OCI-M2 (cell line): ENCODE results near the gene KIF1A.

ENCODE experiments used
- DNase-seq: peaks from one replicate; lab custom pipeline; 2025; ENCODE audit not compliant: unreplicated experiment; lab: John Stamatoyannopoulos, UW

KIF1A gene

DNA sequence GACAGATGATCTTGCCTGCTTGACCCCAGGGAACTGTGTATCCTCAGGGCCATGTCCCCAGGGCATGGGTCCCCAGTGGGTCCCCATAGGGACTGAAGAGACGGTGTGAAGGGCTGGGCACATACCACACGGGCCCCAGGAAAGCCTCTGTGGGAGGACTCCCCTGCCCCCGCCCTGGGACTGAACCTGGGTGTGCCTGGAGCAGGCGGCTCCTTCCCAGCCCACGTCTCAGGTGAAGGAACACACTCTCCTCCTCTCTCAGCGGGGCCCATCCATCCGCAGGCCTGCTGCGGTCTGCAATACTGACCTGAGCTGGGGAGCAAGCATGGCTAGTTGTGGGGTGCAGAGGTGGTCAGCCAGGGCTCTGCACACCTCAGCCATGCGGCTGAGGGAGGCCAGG is 45.2 kb downstream of the KIF1A start:
- no peak for DNase-seq

DNA sequence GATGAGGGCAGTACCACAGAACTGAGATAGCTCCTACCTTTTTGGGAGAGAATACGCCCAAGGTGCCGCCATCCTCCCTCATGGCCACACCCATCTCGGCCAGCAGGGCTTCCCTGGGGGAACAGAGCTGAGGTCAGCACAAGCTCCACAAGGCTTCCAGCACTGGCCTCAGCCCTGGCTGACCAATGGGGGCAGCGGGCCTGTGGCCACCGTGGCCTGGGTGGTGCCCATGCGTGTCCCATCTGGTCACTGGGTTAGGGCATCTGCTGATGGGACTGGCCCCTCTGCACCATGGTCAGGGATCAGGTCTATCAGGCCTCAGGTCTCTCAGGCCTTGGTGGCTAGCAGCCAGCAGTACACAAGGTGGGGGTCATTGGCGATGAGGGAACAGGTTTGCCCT is 50.9 kb downstream of the KIF1A start:
- DNase-seq = no peak

DNA sequence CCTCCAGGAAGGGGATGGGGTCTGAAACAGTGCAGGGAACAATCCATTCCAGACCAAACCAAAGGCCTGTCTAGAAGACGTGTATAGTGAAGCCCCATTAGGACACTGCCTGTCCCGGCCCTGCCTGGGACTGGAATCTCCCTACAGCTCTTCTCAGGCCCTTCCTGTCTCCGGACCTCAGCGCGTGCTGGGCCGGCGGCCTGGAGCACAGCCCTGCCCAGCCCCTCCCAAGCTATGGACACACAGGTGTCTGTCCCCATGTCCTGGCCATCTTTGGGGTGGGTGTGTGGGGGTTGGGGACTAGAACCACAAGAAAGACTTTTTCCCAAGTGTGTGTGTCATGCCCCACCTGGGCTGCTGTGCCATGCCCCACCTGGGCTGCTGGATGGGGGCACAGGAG is 51.8 kb downstream of the KIF1A start:
- no peak for DNase-seq

DNA sequence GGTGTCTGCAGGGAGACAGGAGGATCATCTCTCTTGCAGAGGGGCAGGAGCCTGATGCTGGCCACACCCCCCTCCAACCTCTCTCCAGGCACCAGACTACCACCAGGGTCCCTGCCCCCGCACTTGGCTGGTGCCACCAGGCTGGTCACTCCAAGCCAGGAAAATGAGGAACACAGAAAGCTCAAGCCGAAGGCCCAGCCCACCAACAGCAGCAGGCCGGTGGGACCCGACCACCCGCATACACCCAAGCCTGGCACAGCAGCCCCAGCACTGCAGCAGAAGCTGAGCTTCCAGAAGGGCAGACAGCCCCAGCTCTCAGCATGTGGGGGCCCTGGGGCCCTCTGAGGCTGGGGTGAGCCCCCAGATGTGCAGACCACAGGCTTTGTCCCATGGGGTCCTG is 52.7 kb downstream of the KIF1A start:
- no peak for DNase-seq

DNA sequence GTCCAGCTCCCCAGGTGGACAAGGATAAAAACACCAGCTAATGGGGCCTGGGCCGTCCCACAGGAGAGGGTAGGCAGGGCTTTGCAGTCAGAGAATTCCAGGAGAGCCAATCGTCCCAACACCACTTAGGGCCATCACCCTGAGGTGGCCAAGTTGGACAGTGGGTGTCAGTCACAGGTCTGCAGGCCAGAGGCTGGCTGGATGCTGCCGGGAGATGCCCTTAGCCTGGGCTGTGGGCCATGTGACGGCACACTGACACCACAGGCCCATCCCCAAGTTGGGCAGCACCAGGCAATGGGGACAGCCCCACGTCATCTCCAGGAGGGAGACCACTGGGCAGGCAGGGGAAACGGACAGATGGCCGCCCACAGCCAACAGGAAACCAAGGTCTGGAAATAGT is 53.9 kb downstream of the KIF1A start:
- DNase-seq = no peak

DNA sequence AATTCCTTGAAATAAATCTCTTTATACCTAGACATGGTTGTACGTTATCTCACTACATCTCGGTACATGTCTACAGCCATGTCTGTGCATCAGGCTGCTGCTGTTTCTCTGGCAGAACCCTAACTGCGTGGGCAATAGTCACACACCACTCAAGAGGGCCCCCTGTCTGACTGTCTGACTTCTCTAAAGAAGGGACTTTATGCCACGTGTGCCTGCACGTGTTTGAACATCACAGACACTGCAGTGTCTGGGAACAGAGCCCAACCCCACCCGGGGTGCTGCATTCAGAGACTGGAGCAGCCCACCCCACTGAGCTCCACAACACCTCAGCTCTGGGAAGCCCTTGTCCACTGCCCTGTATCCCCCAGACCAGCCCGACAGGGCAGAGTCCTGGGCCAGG is 55.0 kb downstream of the KIF1A start:
- DNase-seq = no peak

DNA sequence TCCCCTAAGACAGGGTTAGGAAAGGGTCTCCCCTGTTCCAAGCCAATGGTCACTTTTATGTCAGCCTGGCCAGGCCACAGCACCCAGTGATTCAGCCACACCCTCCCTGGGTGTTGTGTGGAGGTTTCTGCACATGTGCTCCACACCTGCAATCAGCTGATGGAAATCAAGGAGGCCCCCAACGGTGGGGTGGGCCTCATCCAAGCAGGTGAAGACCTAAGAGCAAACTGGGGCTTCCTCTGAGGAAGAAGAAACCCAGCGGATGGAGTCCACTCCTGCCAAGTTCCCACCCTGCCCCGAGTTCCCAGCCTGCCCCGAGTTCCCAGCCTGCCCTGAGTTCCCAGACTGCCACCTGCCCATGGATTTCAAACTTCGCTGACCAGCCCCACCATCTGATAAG is 55.4 kb downstream of the KIF1A start:
- no peak for DNase-seq

DNA sequence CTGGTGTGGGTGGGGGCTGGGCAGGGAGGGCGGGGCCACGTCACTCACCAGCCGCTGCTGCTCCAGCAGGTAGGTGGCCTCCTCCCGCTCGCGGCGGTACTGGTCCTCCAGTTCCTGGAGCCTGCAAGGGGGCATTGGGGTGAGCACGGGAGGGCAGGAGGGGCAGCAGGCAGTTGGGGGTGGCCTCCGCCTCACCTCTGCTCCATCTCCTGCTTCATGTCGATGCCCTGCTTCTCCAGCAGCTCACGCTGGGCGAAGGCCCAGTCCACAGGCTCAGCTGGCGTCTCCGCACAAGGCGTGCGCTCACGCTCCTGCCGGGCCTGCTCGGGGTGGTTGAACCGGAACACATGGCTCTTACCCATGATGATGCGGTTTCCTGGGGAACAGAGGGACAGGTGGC is 57.0 kb downstream of the KIF1A start:
- DNase-seq = no peak

DNA sequence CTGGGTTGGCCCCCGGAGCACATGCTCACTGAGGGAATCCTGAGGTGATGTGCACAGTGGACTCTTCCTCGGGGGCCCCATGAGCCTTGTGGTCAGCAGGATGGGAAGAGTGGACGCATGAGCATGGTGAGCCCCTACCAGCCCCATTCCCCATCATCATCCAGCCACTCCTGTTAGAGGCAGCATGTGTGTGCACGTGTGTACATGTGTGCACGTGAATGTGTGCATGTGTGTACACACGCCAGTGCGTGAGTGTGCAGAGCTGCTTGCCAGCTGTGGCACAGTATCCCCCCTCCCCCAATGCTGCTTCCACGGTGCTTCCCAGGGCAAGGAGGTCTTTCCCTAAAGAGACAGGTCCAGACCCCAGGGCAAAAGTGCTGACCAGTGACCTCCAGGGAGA is 57.8 kb downstream of the KIF1A start:
- no peak for DNase-seq

DNA sequence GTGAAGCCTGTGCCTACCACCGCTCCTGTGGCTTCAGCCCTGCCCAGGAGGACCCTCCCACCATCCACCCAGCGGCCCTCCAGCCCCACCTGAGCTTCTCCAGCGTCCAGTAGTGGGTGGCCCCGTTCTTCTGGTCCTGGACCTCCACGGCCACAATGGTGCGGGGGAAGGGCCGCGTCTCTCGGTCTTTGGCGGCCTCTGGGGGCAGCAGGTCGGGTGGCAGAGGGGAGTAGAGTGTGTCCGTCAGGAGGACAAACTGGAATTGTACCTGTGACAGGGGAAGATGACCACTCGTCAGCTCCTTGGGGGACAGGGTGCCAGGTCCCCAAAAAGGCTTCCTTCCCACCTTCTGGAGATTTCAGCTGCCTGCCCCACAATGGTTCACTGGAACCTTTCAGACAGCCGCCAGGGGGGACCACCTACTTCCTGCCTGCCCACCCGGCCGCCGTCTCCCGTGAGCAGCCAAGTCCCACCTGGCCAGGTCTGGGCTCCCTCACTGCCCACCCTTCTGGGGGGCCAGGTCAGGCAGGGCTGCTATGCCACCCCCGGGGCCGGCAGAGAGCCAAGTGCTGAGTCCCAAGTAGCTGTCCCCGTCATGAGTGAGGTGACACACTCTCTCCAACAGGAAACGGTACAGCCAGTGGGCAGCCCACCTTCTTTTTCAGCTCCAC is 59.3 kb downstream of the KIF1A start:
- no peak for DNase-seq

DNA sequence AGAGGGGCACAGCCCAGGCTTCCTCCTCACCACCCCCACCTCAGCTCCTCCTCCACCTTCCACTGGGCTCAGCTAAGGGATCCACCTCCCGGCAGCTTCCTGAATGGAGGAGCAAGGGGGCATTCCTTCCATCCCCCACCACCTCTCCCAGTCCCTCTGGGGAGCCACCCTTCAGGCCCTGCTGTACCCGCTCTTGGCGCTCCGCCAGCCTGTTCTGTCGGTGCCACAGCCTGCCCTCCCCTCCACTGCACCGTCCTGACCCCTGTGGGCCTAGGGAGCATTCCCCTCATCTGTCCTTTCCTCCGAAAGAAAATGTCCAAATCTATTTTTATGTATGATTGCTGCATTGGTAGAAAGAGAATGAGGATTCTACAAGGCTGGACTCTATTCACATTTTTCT is 59.9 kb downstream of the KIF1A start:
- no peak for DNase-seq

DNA sequence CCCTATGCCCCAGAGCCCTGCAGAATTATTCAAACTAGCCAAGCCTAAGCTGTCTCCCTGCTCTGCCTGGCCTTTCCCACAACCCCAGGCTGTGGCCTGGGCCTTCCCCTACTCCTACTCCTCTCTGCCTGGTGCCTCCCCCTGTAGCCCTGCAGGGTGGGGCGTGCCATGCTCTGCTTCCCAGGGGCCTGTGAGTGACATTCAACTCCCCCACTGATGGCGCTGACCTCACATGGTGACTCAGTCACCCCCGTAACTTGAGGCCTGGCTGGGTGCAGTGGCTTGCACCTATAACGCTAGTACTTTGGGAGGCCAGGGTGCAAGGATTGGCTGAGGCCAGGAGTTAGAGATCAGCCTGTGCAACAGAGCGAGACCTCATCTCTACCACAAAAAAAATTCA is 60.6 kb downstream of the KIF1A start:
- no peak for DNase-seq

DNA sequence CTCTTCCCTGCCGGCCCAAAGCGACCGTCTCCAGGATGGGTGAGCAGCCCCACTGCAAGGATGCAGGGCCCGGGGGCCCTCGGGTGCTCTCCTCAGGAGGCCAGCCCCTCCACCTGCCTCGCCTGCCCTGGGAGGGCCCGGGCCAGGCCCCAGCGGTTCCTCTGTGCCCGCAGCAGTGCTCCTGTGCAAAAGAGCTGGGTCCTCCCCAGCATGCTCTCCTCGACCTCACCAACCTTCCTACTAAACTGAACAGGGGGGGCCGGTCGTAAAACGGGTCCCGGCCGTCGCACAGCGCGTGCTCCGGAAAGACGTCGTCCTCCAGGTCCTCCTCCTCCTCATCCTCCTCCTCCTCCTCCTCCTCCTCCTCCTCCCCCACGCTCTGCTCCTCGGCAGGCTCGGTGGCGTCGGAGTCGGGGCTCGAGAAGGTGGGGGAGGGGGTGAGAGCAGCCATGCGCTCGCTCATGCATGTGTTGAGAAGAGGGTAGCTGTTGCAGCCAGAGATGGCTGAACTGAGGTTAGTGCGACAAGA is 62.9 kb downstream of the KIF1A start:
- no peak for DNase-seq

DNA sequence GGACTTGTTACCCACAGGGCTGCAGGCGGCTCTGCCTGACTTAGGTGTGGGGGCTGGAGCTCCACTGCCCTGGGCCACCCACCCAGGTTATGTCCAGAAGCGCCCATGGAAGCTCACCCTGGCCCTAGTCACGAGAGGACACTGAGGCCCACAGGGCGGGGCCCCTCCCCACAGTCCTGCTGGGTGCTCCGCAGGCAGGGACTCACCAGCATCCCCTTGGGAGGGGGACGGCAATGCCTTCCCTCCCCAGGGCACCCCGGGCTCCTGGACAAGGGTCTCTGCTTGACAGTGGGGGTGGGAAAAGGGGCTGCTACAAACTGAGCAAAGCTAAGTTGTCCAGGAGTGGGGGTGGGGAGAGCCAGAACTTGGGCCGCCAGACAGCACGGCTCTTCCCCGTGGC is 67.8 kb downstream of the KIF1A start:
- DNase-seq = no peak

DNA sequence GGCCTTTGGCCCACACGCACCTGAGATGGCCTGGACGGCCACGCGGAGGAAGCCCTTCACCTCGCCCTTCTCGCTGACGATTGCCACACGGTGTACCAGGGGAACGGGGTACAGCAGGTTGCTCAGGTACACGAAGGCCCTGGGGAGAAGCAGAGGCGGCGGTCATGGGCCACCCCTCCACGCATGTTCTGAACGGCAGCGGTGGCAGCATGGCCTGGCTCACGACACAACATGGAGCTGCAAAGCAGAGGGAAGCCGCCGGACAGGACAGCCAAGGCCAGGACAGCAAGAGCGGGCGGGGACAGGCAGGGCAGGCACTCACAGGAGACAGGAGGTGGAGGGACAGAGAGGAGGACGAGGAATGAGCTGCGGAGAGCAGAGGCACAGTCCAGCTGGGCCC is 69.6 kb downstream of the KIF1A start:
- DNase-seq = no peak

DNA sequence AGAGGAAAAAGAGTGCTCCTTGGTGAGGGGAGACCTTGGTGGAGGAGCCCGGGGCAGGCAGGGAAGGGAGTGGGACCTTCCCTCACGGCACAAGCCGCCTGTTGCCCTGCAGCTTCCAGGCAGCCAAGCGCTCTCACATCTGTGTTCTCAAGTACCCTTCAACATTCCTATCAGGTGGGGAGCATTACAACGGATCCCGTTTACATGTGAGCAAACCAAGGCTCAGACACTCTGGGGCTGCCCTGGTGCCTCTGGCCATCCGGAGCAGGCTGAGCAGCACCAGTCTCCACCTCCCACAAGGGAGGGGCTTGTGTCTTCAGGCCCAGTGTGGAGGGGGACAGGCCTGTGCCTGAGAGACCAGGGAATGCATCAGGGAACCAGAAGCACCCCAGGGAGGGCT is 70.5 kb downstream of the KIF1A start:
- no peak for DNase-seq

DNA sequence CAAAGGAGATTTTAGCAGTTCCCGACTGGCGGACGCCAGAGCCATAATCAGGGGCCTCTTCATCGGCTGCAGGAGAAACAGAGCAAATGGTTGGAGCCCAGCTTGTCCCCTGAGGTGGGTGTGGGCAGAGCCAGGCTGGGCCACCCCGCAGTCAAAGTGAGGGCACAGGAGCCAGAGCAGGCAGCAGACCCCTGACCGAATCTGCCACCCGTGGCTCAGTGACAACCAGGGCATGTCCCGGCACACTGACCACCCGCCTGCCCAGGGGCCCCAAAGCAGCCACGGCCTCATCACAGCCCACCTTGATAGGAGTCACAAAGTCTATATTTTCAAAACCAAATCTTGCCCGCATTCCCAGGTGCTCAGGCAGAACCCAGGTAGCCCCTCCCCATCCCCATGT is 72.8 kb downstream of the KIF1A start:
- no peak for DNase-seq

DNA sequence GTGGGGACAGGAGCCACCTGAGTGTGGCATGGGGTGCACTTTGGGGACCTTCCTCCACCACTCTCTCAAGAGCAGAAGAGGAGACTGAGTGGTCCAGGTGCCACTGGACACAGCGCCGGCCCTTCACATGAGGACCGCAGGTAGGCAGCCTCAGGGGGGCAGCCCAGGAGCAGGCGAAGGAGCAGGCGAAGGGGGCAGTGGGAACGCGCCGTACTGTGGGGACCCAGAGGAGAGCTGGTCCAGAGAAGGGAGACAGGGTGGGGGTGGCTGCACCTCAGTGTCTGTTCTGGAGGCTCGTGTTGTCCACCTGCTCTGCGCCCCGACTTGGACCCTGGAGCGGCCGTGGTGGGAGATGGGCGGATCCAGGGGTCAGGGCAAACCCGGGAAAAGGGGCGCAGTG is 73.3 kb downstream of the KIF1A start:
- DNase-seq = no peak

DNA sequence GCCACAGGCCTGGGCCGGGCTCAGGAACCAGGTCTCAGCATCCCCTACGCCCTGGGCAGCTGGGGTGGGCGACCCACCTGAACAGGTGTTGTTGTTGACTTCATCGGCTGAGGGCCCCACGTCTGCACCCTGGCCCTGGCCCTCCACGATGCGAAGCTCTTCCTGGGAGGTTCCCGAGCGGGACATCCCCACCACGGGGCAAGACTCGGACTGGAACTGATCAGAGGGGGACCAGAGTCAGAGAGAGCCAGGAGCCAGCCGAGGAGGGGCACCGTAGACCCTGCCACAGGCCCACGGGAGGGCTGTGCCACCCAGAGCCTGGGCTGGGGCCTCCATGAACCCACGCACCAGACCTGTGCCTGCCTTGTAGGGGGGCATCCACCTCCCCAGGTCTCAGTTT is 74.1 kb downstream of the KIF1A start:
- DNase-seq = no peak

DNA sequence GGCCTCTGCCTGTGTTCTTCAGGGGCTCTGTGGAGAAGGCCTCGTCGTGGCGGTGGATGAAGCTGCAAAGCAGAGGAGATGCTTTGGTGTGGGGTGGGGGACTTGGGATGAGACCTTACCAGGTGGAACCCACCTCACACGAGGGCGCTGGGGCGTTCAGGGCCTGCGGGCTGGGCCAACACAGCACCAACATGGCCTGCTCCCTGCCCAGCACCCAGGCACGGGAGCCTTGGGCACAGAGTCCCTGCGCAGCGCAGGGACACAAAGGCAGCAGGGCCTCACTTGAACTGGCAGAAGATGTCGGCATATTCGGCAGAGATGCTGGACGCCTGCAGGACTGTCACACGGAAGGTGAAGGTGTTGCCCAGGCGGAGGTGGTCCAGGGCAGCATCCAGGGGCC is 74.6 kb downstream of the KIF1A start:
- no peak for DNase-seq

DNA sequence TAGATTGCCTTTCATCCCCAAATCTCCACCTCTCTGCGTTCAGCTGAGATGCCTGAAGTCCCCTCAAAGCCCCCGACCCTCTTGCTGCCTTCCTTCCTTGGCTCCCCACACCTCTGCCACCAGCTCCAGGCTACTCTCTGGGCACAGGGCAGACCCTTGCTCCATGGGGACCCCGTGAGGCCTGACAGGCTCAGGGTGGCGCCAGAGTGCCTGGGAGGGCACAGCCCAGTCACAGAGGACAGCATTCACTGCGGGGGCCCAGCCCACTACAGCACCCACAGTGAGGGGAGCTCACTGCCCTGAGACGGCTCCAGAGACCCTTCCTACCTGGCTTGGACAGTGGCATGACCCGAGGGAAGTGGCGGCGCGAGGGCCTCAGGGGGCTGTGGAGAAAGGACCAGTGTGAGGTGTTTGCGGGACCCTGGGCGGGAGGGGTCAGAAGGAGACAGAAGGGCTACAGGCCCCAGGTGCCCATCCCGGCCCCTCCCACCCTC is 77.4 kb downstream of the KIF1A start:
- DNase-seq = no peak

DNA sequence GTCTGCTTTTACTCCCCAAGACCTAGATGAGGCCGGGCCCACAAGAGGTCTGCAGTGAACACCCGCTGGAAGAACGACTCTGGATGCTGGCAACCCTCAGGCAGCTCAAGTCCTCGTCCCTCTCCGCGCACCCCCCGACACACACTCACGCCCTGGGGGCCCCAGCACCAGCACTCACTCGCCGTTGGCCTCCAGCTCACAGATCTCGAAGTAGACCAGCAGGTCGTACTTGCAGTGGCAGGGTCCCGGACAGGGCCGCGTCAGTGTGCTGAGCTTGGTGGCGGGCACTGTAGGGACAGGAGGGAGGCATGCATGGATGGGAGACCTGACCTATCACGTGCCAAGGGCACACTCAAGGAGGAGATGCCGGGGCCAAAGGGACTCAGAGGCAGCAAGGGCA is 78.9 kb downstream of the KIF1A start:
- DNase-seq = no peak

DNA sequence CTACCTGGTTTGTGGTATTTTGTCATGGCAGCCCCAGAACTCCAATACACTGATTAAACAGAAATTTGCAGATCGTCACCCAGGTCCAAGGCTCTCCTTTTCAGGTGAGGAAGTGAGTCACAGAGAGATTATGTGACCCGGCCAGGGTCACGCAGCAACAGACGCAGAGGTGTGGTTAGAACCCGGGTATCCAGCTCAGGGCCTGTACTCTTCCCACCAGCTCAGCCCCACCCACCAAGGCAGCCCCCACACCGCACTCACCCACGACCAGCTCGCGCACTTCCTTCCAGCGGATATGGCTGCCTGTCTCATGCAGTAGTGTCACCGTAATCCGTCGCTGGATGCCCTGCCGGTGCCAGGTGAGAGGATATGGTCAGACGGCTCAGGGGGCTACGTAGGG is 80.2 kb downstream of the KIF1A start:
- DNase-seq = no peak
